Effector memory CD8-positive, alpha-beta T cell (primary cell): ENCODE data around the gene ZBTB43.
"Not testable (repeated sequence)": the region's sequence is repeated elsewhere in the genome, so short reads cannot be mapped to it uniquely, and the experiment has no call there.

ENCODE experiments used
- ATAC-seq: fragments of 150-1000 bp; cut with Tn5 transposase; replicated peaks from 2 replicates; pipeline ENCODE4 v1.10.0; 2021; ENCODE audit warnings: mild to moderate bottlenecking, moderate library complexity
- DNase-seq, 3 experiments: peaks; one replicate each; pipeline ENCODE4 v3.0.0; 2021
- H3K27ac Mint-ChIP-seq, 2 donors: one replicate each; pipeline ENCODE4 v1.8.0; 2022; ENCODE audit warnings: mild to moderate bottlenecking in 2 of 2, mixed read lengths in 2 of 2, moderate library complexity in 2 of 2
- H3K27me3 Mint-ChIP-seq, 2 donors: one replicate each; pipeline ENCODE4 v1.8.0; 2022; ENCODE audit warnings: mixed read lengths in 2 of 2
- H3K36me3 Mint-ChIP-seq: one replicate; pipeline ENCODE4 v1.8.0; 2022; ENCODE audit warnings: mild to moderate bottlenecking, moderate library complexity, mixed read lengths; ENCODE audit not compliant: insufficient read depth
- H3K4me1 Mint-ChIP-seq, 2 donors: one replicate each; pipeline ENCODE4 v1.8.0; 2022; ENCODE audit warnings: low read depth in 2 of 2, mixed read lengths in 2 of 2
- H3K4me3 Mint-ChIP-seq, 2 donors: one replicate each; pipeline ENCODE4 v1.8.0; 2022; ENCODE audit warnings: mild to moderate bottlenecking in 2 of 2, mixed read lengths in 2 of 2, moderate library complexity in 2 of 2
- H3K9me3 Mint-ChIP-seq, 2 donors: one replicate each; pipeline ENCODE4 v1.8.0; 2022; ENCODE audit warnings: mixed read lengths in 2 of 2

The ZBTB43 gene

DNA sequence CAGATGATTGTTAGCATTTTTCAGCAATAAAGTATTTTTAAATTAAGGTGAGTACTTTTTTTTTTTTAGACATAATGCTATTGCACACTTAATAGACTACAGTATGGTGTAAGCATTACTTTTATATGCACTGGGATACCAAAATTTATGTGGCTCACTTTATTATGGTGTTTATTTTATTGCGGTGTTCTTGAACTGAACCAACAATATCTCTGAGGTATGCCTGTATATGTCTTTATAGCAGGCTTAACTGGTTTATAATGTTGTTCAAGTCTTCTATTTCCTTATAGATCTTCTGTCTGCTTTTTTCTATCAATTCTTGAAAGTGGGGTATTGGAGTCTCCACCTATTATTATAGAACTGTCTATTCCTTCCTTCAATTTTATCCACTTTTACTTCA, 18.0 kb downstream of the ZBTB43 start:
- no peak overlapping the region for H3K4me3 Mint-ChIP-seq
- H3K36me3 Mint-ChIP-seq = peaks cover 48% of the 10 kb centered on the region
- DNase-seq (no peak), ATAC-seq (no peak)
- H3K4me1 Mint-ChIP-seq = peaks cover 32 to 47% of the 10 kb centered on the region in 2 donors
- H3K27me3 Mint-ChIP-seq = no peaks in the 10 kb centered on the region
- no peaks in the 10 kb centered on the region for H3K9me3 Mint-ChIP-seq
- peak overlapping the region in 1 of 2 donors; percentile 49 for H3K27ac Mint-ChIP-seq

DNA sequence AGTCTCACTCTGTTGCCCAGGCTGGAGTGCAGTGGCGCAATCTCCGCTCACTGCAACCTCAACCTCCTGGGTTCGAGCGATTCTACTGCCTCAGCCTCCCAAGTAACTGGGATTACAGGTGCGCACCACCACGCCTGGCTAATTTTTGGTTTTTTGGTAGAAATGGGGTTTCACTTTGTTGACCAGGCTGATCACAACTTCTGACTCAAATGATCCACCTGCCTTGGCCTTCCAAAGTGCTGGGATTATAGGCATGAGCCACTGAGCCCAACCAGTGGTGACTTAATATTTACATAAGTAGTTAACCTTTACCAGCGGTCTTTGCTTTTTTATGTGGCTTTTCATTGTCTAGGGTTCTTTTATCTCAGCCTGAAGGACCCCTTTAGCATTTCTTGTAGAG, 19.2 kb downstream of the ZBTB43 start:
- ATAC-seq, H3K9me3 Mint-ChIP-seq, DNase-seq, H3K27ac Mint-ChIP-seq, H3K4me3 Mint-ChIP-seq, H3K27me3 Mint-ChIP-seq: not testable (repeated sequence)
- peaks cover 32 to 38% of the 10 kb centered on the region in 2 donors for H3K4me1 Mint-ChIP-seq
- H3K36me3 Mint-ChIP-seq = peaks cover 47% of the 10 kb centered on the region

DNA sequence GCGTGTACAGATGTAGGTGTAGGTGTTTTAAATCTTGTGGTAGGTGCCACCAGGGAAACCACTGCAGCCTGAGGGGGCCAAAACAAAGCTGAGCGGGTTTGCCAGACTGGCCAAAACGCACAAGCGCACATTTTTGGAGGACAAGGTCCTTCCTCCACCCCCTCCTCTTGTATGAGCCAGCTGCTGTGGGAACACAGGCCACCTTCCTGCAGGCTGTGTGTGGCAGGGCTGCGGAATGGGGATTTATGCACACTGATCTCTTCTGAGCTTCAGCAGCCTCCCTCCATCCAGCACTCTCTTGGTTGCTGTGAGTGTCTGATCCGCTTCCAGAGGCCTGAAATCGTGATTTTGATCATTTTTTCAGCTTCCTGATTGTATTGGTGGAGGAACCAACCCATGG, 22.4 kb downstream of the ZBTB43 start:
- H3K4me1 Mint-ChIP-seq = peaks cover 22 to 36% of the 10 kb centered on the region in 2 donors
- H3K9me3 Mint-ChIP-seq = no peaks in the 10 kb centered on the region
- H3K4me3 Mint-ChIP-seq = no peak overlapping the region
- DNase-seq (no peak), ATAC-seq (no peak)
- H3K27me3 Mint-ChIP-seq = no peaks in the 10 kb centered on the region
- H3K27ac Mint-ChIP-seq = peak overlapping the region in 1 of 2 donors; percentile 23
- H3K36me3 Mint-ChIP-seq = peaks cover 53% of the 10 kb centered on the region

DNA sequence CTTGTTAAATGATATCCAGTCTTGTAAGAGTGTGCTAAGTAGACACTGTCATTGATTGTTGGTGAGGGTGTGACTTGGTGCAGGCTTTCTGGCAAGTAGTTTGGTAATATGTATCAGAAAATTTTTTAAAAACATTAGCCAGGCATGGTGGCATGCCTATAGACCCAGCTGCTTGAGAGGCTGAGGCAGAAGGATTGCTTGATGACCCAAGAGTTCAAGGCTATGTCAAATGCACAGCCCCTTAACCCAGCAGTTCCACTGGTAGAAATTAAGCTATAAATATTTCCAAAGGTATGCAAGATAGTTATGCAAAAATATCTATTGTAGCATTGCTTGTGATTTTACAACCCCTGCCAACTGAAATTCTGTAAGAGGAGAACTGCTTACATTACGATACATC, 24.2 kb downstream of the ZBTB43 start:
- Mint-ChIP-seq H3K27me3 (no peaks in the 10 kb centered on the region), H3K9me3 (no peaks in the 10 kb centered on the region), H3K36me3 (peaks cover 59% of the 10 kb centered on the region), H3K27ac (peak overlapping the region in 1 of 2 donors; percentile 23), H3K4me1 (peaks cover 23 to 27% of the 10 kb centered on the region in 2 donors), H3K4me3 (no peak overlapping the region)
- ATAC-seq (no peak), DNase-seq (no peak)

- peaks cover 19 to 26% of the 10 kb centered on the region in 2 donors for H3K4me1 Mint-ChIP-seq
- ATAC-seq (no peak), DNase-seq (no peak)
- no peaks in the 10 kb centered on the region for H3K9me3 Mint-ChIP-seq
- H3K36me3 Mint-ChIP-seq = peaks cover 64% of the 10 kb centered on the region
- H3K4me3 Mint-ChIP-seq = no peak overlapping the region
- H3K27ac Mint-ChIP-seq = peak overlapping the region in 1 of 2 donors; percentile 55
- no peaks in the 10 kb centered on the region for H3K27me3 Mint-ChIP-seq
These were observed 26.0 kb downstream of the ZBTB43 start for GRCh38 chr9:126830827-126831226.

- no peaks in the 10 kb centered on the region for H3K27me3 Mint-ChIP-seq
- H3K36me3 Mint-ChIP-seq = peaks cover 61% of the 10 kb centered on the region
- no peaks in the 10 kb centered on the region for H3K9me3 Mint-ChIP-seq
- no peak overlapping the region for H3K4me3 Mint-ChIP-seq
- ATAC-seq (no peak), DNase-seq (no peak)
- peaks cover 19 to 24% of the 10 kb centered on the region in 2 donors for H3K4me1 Mint-ChIP-seq
- H3K27ac Mint-ChIP-seq = peak overlapping the region in 1 of 2 donors; percentile 75
These were observed 27.6 kb downstream of the ZBTB43 start for GRCh38 chr9:126832440-126832839.

GRCh38 chr9:126833020-126833419, 28.2 kb downstream of the ZBTB43 start:
- H3K9me3 Mint-ChIP-seq = no peaks in the 10 kb centered on the region
- no peak overlapping the region for H3K4me3 Mint-ChIP-seq
- no peaks in the 10 kb centered on the region for H3K27me3 Mint-ChIP-seq
- H3K4me1 Mint-ChIP-seq = peaks cover 19 to 24% of the 10 kb centered on the region in 2 donors
- peaks cover 60% of the 10 kb centered on the region for H3K36me3 Mint-ChIP-seq
- DNase-seq (no peak), ATAC-seq (no peak)
- H3K27ac Mint-ChIP-seq = peak overlapping the region in 1 of 2 donors; percentile 75

- peaks cover 20 to 28% of the 10 kb centered on the region in 2 donors for H3K4me1 Mint-ChIP-seq
- peak overlapping the region in 1 of 2 donors; percentile 86 for H3K27ac Mint-ChIP-seq
- DNase-seq (no peak), ATAC-seq (no peak)
- no peak overlapping the region for H3K4me3 Mint-ChIP-seq
- H3K27me3 Mint-ChIP-seq = no peaks in the 10 kb centered on the region
- H3K36me3 Mint-ChIP-seq = peaks cover 61% of the 10 kb centered on the region
- no peaks in the 10 kb centered on the region for H3K9me3 Mint-ChIP-seq
These were observed 29.0 kb downstream of the ZBTB43 start for GRCh38 chr9:126833710-126834345.

DNA sequence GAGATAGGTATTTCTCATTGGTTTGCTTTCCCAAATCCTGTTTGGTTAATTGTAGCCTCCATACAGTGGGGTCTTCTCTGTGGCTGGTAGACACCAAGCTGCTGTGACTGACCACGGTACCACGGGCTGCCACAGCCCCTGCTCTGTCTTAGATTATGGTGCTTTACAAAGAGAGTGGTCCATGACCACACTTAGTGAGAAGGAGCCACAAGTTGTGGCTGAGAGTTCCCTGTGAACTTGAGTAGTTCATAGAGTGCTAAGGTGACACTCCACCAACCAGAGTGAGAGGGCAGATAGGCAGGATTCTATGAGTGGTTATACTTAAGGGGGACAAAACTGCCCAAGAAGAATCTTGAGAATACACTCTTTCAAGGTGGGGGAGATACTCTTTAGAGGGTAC, 29.8 kb downstream of the ZBTB43 start:
- peaks cover 25 to 28% of the 10 kb centered on the region in 2 donors for H3K4me1 Mint-ChIP-seq
- H3K4me3 Mint-ChIP-seq = no peak overlapping the region
- peaks cover 62% of the 10 kb centered on the region for H3K36me3 Mint-ChIP-seq
- H3K9me3 Mint-ChIP-seq = no peaks in the 10 kb centered on the region
- ATAC-seq = peak; percentile 35
- peak overlapping the region; percentile 6 to 86 for H3K27ac Mint-ChIP-seq
- H3K27me3 Mint-ChIP-seq = no peaks in the 10 kb centered on the region
- DNase-seq = no peak

GRCh38 chr9:126836216-126836615, 31.4 kb downstream of the ZBTB43 start:
- DNase-seq (no peak), ATAC-seq (no peak)
- Mint-ChIP-seq H3K27me3 (no peaks in the 10 kb centered on the region), H3K4me1 (peaks cover 25 to 26% of the 10 kb centered on the region in 2 donors), H3K27ac (peak overlapping the region in 1 of 2 donors; percentile 67), H3K36me3 (peaks cover 52% of the 10 kb centered on the region), H3K9me3 (no peaks in the 10 kb centered on the region), H3K4me3 (no peak overlapping the region)

GRCh38 chr9:126838055-126838811, 33.4 kb downstream of the ZBTB43 start:
- DNase-seq = no peak
- H3K36me3 Mint-ChIP-seq = peaks cover 44% of the 10 kb centered on the region
- H3K27me3 Mint-ChIP-seq = no peaks in the 10 kb centered on the region
- peaks cover 23 to 25% of the 10 kb centered on the region in 2 donors for H3K4me1 Mint-ChIP-seq
- ATAC-seq = no peak
- no peaks in the 10 kb centered on the region for H3K9me3 Mint-ChIP-seq
- H3K4me3 Mint-ChIP-seq = no peak overlapping the region
- peak overlapping the region; percentile 66 to 85 for H3K27ac Mint-ChIP-seq

DNA sequence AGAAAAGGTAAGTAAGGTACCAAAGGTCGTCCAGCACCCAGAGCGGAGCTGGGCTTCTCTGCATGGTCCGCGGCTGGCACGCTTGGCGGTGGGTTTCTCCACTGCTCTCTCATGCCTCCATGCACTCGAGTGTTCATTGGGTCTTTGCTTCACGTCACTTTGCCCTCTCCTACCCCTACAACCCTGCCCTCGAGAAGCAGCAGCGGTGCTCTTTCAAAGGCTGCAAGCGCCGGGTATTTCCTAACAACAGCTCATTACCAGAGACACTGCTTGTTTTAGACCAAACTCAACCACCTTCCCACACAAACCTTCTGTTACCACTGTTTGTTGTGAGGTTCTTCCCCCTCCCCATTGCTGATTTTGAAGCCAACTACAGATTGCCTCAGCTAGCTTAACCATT, 34.1 kb downstream of the ZBTB43 start:
- H3K4me3 Mint-ChIP-seq = no peak overlapping the region
- peaks cover 37% of the 10 kb centered on the region for H3K36me3 Mint-ChIP-seq
- ATAC-seq (no peak), DNase-seq (no peak)
- H3K27me3 Mint-ChIP-seq = no peaks in the 10 kb centered on the region
- H3K27ac Mint-ChIP-seq = peak overlapping the region; percentile 66 to 85
- H3K9me3 Mint-ChIP-seq = no peaks in the 10 kb centered on the region
- H3K4me1 Mint-ChIP-seq = peaks cover 20 to 25% of the 10 kb centered on the region in 2 donors

DNA sequence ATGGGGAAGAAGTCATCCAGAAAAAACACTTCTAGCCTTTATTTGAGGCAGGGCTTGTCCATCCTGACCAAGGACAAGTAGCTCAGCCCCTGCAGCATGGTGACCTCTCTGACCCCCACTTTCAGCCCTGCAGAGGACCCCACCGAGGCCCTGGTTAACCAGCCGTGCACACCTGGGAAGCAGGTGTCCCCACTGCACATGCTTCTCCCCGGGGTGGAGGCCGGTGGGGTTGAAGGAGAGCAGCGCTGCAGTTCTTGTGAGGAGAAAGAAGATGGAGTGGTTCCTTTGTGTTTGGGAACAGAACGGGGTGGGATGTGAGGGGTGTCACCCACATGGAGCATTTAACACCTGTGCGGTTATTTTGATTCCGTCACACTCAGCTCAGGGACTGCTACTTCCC, 34.5 kb downstream of the ZBTB43 start:
- DNase-seq (no peak), ATAC-seq (no peak)
- no peak overlapping the region for H3K4me3 Mint-ChIP-seq
- H3K36me3 Mint-ChIP-seq = peaks cover 33% of the 10 kb centered on the region
- H3K27me3 Mint-ChIP-seq = no peaks in the 10 kb centered on the region
- peaks cover 20 to 22% of the 10 kb centered on the region in 2 donors for H3K4me1 Mint-ChIP-seq
- H3K9me3 Mint-ChIP-seq = no peaks in the 10 kb centered on the region
- H3K27ac Mint-ChIP-seq = peak overlapping the region; percentile 66 to 85
